ENCODE data around the gene OR52J3.

DNA sequence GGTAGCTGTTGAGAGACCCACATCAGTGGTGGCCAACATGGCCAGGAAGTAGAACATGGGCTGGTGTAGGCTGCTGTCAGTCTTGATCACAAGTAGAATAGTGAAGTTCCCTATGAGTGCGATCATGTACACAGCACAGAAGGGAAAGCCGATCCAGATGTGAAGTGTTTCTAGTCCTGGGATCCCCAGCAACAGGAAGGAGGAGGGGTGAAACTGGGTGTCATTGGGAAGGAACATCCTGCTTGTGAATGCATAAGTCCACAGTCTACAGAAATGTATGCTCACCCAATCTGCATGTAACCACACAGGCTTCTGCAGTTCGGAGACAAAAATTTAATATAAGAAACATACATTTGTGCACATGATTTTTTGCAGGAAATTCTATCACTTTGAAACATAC is 13.1 kb downstream of the OR52J3 start, which contains the start of gene OR52E2:
- TF ChIP-seq, protein P1, sequence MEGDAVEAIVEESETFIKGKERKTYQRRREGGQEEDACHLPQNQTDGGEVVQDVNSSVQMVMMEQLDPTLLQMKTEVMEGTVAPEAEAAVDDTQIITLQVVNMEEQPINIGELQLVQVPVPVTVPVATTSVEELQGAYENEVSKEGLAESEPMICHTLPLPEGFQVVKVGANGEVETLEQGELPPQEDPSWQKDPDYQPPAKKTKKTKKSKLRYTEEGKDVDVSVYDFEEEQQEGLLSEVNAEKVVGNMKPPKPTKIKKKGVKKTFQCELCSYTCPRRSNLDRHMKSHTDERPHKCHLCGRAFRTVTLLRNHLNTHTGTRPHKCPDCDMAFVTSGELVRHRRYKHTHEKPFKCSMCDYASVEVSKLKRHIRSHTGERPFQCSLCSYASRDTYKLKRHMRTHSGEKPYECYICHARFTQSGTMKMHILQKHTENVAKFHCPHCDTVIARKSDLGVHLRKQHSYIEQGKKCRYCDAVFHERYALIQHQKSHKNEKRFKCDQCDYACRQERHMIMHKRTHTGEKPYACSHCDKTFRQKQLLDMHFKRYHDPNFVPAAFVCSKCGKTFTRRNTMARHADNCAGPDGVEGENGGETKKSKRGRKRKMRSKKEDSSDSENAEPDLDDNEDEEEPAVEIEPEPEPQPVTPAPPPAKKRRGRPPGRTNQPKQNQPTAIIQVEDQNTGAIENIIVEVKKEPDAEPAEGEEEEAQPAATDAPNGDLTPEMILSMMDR (IDR thresholded peaks at IDR 0.05): no peak
- TF ChIP-seq EZH2 (IDR thresholded peaks at IDR 0.05; ENCODE audit: borderline replicate concordance, insufficient read depth, low read depth, low read length, poor library complexity, severe bottlenecking): no peak

Measured in B cell (primary cell).